Omental fat pad (tissue), 4 donors: Measurements from ENCODE around the gene KRT17. TPM values are rescaled to one million over a fixed set of nuclear protein-coding genes. Genes with fewer than 3 reads are reported as not detected.
A peak's percentile ranks its signal among the peaks of the same experiment; 100 is the strongest.
"Not testable (repeated sequence)": the region's sequence is repeated elsewhere in the genome, so short reads cannot be mapped to it uniquely, and the experiment has no call there.

Source experiments
- ATAC-seq: fragments of 150-250 bp; one replicate; pipeline ENCODE4 v1.9.1; 2016; ENCODE audit warnings: mild to moderate bottlenecking, moderate library complexity; ENCODE audit not compliant: low FRiP score
- DNase-seq: peaks from one replicate; pipeline ENCODE4 v3.0.0-alpha.2; 2019; ENCODE audit warnings: low spot score
- CTCF ChIP-seq, 3 donors: fragments of 450-650 bp; IDR thresholded peaks; one replicate each; pipeline ENCODE4 v1.5.1; 2016 to 2017; ENCODE audit warnings: antibody characterized with exemption in 3 of 3, mild to moderate bottlenecking in 3 of 3, moderate library complexity in 2 of 3
- total RNA-seq, 4 donors: library from RNA; depleted of rRNA; stranded (reverse); fragments of >200 nt; gene quantifications; one replicate each; pipeline ENCODE4 v1.1.0, GENCODE V29; 2016

Gene KRT17
- total RNA-seq, 4 donors from 2014 or later = 0.56 TPM; not detected in 3

GRCh38 chr17:41648411-41649195 lies 24.2 kb upstream of the KRT17 start:
- ATAC-seq (peak; percentile 79), DNase-seq (peak; percentile 67)
- peak in 2 of 3 donors; percentile 34 to 92 for TF ChIP-seq CTCF (IDR thresholded peaks at IDR 0.05)

GRCh38 chr17:41647940-41648410 lies 23.6 kb upstream of the KRT17 start:
- peak in 2 of 3 donors; percentile 76 to 84 for TF ChIP-seq CTCF (IDR thresholded peaks at IDR 0.05)

GRCh38 chr17:41647038-41647813 lies 22.9 kb upstream of the KRT17 start:
- TF ChIP-seq CTCF (IDR thresholded peaks at IDR 0.05) = no peak
- DNase-seq = no peak
- ATAC-seq = no peak

More at GRCh38 chr17:41647940-41648410, 23.6 kb upstream of the KRT17 start:
- peak; percentile 95 for DNase-seq
- peak; percentile 48 for ATAC-seq

- ATAC-seq = no peak
- TF ChIP-seq CTCF (IDR thresholded peaks at IDR 0.05) = no peak
- no peak for DNase-seq
Observed at GRCh38 chr17:41642252-41643156, 18.1 kb upstream of the KRT17 start.

DNA sequence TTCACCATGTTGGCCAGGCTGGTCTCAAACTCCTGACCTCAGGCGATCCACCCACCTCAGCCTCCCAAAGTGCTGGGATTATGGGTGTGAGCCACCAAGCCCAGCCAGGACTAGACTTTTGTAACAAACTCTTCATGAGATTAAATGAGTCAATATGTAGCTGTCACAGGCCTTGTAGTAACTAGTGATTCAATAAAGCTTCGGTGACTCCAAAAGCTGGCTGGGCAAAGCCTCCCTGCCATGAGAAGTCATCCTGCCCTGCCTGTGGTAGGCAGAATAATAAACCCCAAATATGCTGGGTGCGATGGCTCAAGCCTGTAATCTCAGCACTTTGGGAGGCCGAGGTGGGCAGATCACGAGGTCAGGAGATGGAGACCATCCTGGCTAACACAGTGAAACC lies 16.2 kb upstream of the KRT17 start:
- not testable (repeated sequence) for ATAC-seq, DNase-seq

DNA sequence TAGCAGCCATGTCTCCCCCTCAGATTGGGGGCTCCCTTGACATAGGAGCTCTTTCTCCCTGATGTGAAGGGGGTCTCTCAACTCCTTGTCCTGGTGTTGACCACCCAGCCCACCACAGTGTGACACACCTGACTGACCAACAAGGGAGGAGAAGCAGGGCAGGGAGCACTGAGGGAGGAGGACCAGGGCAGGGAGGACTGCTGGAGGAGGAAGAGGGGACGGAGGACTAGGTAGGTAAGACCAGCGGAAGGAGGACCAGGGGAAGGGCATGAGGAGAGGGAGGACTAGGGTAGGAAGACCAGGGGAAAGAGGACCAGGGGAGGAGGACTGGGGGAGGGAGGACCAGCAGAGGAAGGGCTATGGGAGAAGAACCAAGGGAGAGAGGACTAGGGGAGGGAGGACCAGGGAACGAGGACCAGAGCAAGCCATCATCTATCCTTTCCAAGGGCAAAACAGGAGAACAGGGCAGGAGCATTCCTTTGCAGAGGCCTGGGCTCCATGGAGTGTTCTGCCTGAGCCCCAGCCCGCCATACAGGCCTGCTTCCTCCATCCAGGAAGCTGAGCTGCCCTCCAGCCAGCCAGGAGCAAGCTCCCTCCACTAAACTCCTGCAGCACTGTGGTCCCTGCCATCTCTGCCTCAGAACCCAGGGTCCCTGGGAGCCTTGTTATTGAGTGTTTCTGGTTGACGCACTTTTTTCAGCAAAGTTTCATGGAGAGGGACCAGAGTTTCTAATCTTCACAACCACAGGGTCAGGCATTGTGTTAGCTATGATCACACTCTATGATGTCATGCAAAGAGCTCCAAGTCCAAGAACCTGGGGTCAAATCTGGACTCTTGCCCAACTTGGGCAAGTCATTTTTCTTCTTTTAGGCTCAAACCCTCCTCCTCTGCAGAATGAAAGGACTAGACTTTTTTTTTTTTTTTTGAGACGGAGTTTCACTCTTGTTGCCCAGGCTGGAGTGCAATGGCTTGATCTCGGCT lies 15.4 kb upstream of the KRT17 start:
- no peak for DNase-seq
- no peak for TF ChIP-seq CTCF (IDR thresholded peaks at IDR 0.05)
- ATAC-seq = no peak
